ENCODE results near the gene DNAJC4.

DNA sequence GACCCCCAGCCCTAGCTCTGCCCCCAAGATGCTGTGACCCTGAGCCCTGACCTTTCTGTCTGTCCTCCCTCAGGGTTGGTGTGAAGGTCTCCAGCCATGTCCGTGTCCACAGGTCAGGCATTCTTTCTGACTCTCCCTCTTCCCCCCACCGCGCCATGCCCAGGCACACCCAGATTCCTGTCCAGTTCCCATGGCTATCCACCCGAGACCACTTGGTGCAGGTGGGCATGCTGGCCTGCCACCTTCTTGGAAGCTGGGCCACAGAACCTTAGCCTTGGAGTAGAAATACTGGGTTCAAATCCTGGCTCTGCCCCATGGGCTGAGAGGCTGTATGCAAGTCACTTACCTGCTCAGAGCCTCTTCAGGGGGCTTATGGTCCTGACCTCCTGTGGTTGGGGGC lies 18.7 kb downstream of the DNAJC4 start:
- TF ChIP-seq, protein P1, sequence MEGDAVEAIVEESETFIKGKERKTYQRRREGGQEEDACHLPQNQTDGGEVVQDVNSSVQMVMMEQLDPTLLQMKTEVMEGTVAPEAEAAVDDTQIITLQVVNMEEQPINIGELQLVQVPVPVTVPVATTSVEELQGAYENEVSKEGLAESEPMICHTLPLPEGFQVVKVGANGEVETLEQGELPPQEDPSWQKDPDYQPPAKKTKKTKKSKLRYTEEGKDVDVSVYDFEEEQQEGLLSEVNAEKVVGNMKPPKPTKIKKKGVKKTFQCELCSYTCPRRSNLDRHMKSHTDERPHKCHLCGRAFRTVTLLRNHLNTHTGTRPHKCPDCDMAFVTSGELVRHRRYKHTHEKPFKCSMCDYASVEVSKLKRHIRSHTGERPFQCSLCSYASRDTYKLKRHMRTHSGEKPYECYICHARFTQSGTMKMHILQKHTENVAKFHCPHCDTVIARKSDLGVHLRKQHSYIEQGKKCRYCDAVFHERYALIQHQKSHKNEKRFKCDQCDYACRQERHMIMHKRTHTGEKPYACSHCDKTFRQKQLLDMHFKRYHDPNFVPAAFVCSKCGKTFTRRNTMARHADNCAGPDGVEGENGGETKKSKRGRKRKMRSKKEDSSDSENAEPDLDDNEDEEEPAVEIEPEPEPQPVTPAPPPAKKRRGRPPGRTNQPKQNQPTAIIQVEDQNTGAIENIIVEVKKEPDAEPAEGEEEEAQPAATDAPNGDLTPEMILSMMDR (optimal IDR thresholded peaks at IDR 0.05 in 1 of 3, IDR thresholded peaks at IDR 0.05 in 1 of 3, conservative IDR thresholded peaks at IDR 0.05 in 1 of 3; ENCODE audit: extremely low read depth in 1 of 3, insufficient read depth in 2 of 3, low read length in 3 of 3), result no peak
- TF ChIP-seq EZH2 (IDR thresholded peaks at IDR 0.05; ENCODE audit: low read length), result no peak
